Caco-2 (cell line): ENCODE results near the gene RPS14. TPM values are rescaled to one million over a fixed set of nuclear protein-coding genes. Genes with fewer than 3 reads are reported as not detected.

Source experiments
- BruUV-seq: library from RNA; stranded (reverse); fragments of 400-500 nt; replicated peaks from 2 replicates; lab custom pipeline; 2021; lab: Mats Ljungman, UMichigan
- CTCF ChIA-PET: fragments of 300-600 bp; sonication (Branson Sonifier 250); formaldehyde crosslinking; loops from one replicate; lab custom pipeline; 2022; ENCODE audit warnings: antibody characterized with exemption; lab: Charles Lee
- POLR2A ChIA-PET: fragments of 300-600 bp; sonication (Branson Sonifier 250); formaldehyde crosslinking; loops from one replicate; lab custom pipeline; 2022; ENCODE audit warnings: antibody characterized with exemption; lab: Charles Lee
- DNase-seq, 2 experiments: peaks; one replicate each; pipeline versions ENCODE4 v3.0.0 to v3.0.0-alpha.2; 2020 to 2022
- H3K27me3 ChIP-seq: replicated peaks from 2 replicates; pipeline ENCODE4 v1.6.0; 2011; ENCODE audit warnings: low read length; ENCODE audit not compliant: control insufficient read depth, insufficient read depth
- H3K36me3 ChIP-seq: 2 replicates; pipeline ENCODE4 v1.5.1; 2011; ENCODE audit warnings: low read length; ENCODE audit not compliant: control insufficient read depth, insufficient read depth
- H3K4me1 ChIP-seq: fragments of 250-450 bp; sonication (Bioruptor Pico); 2 replicates; pipeline ENCODE4 v1.5.1; 2020; ENCODE audit warnings: mild to moderate bottlenecking
- H3K4me3 ChIP-seq: 2 replicates; pipeline ENCODE4 v1.5.1; 2011; ENCODE audit warnings: low read depth, mild to moderate bottlenecking, control low read depth, low read length
- H3K9me3 ChIP-seq: fragments of 250-450 bp; sonication (Bioruptor Pico); 2 replicates; pipeline ENCODE4 v1.5.1; 2020; ENCODE audit warnings: mild to moderate bottlenecking, moderate library complexity
- H3K27ac Mint-ChIP-seq: one replicate; pipeline ENCODE4 v1.8.0; 2022; ENCODE audit warnings: mixed read lengths; ENCODE audit not compliant: unreplicated experiment
- H3K27me3 Mint-ChIP-seq: one replicate; pipeline ENCODE4 v1.8.0; 2022; ENCODE audit warnings: mixed read lengths; ENCODE audit not compliant: insufficient read depth, unreplicated experiment
- H3K36me3 Mint-ChIP-seq: one replicate; pipeline ENCODE4 v1.8.0; 2022; ENCODE audit warnings: mild to moderate bottlenecking, mixed read lengths; ENCODE audit not compliant: insufficient read depth, unreplicated experiment
- H3K4me1 Mint-ChIP-seq: one replicate; pipeline ENCODE4 v1.8.0; 2022; ENCODE audit warnings: low read depth, mixed read lengths; ENCODE audit not compliant: unreplicated experiment
- H3K4me3 Mint-ChIP-seq: one replicate; pipeline ENCODE4 v1.8.0; 2022; ENCODE audit warnings: mild to moderate bottlenecking, moderate library complexity, mixed read lengths; ENCODE audit not compliant: unreplicated experiment
- H3K9me3 Mint-ChIP-seq: one replicate; pipeline ENCODE4 v1.8.0; 2022; ENCODE audit warnings: mixed read lengths; ENCODE audit not compliant: unreplicated experiment
- intact Hi-C: fragments of 100-400 bp; cut with micrococcal nuclease; formaldehyde crosslinking; loops from one replicate; pipeline ENCODE4 v1.10.0; 2022; ENCODE audit not compliant: unreplicated experiment
- total RNA-seq: library from RNA; stranded (reverse); gene quantifications from 2 replicates; pipeline ENCODE4 v1.2.3, GENCODE V29; 2022
- TF ChIP-seq, protein P1 (sequence below), 2 experiments: fragments of 200-600 bp in 1 of 2; IDR thresholded peaks; 1 replicate in 1 of 2; 2 replicates in 1 of 2; pipeline versions ENCODE4 v1.5.1 to v1.8.0; 2011 to 2022; ENCODE audit warnings: antibody characterized with exemption in 1 of 2, control low read depth in 1 of 2, inconsistent platforms in 1 of 2, low read depth in 1 of 2, low read length in 1 of 2, mild to moderate bottlenecking in 1 of 2, moderate library complexity in 1 of 2; ENCODE audit not compliant: insufficient read depth in 1 of 2, severe bottlenecking in 1 of 2, unreplicated experiment in 1 of 2

RPS14 gene
- total RNA-seq, 1 experiment from 2014 or later: 2,300 TPM

- Histone ChIP-seq H3K36me3 (no peaks in the 10 kb centered on the region), H3K9me3 (no peaks in the 10 kb centered on the region), H3K4me1 (peaks cover 6% of the 10 kb centered on the region), H3K4me3 (no peak overlapping the region), H3K27me3 (no peaks in the 10 kb centered on the region)
- CTCF ChIA-PET: interaction anchor here (0.5 to 1.2 kb wide), 3 partner anchors 12 to 63 kb away, joined by 3 to 9 read pairs (median 3); no protein-coding TSS in a partner anchor
- Mint-ChIP-seq H3K9me3 (no peaks in the 10 kb centered on the region), H3K27me3 (no peaks in the 10 kb centered on the region), H3K4me3 (no peak overlapping the region), H3K4me1 (peaks cover 7% of the 10 kb centered on the region), H3K27ac (peak overlapping the region; percentile 60), H3K36me3 (peaks cover 13% of the 10 kb centered on the region)
- TF ChIP-seq, protein P1, sequence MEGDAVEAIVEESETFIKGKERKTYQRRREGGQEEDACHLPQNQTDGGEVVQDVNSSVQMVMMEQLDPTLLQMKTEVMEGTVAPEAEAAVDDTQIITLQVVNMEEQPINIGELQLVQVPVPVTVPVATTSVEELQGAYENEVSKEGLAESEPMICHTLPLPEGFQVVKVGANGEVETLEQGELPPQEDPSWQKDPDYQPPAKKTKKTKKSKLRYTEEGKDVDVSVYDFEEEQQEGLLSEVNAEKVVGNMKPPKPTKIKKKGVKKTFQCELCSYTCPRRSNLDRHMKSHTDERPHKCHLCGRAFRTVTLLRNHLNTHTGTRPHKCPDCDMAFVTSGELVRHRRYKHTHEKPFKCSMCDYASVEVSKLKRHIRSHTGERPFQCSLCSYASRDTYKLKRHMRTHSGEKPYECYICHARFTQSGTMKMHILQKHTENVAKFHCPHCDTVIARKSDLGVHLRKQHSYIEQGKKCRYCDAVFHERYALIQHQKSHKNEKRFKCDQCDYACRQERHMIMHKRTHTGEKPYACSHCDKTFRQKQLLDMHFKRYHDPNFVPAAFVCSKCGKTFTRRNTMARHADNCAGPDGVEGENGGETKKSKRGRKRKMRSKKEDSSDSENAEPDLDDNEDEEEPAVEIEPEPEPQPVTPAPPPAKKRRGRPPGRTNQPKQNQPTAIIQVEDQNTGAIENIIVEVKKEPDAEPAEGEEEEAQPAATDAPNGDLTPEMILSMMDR (IDR thresholded peaks at IDR 0.05; ENCODE audit: insufficient read depth in 1 of 2, low read depth in 1 of 2, low read length in 1 of 2, severe bottlenecking in 1 of 2, unreplicated experiment in 1 of 2): no peak
- no peak for DNase-seq
- intact Hi-C loops: no loop called here
- POLR2A ChIA-PET: no interaction called here
- no TSS peak for BruUV-seq
Measured at GRCh38 chr5:150411245-150411979, 38.1 kb downstream of the RPS14 start.

- Histone ChIP-seq H3K4me3 (no peak overlapping the region), H3K4me1 (peaks cover 6% of the 10 kb centered on the region), H3K27me3 (no peaks in the 10 kb centered on the region), H3K36me3 (no peaks in the 10 kb centered on the region), H3K9me3 (no peaks in the 10 kb centered on the region)
- no TSS peak for BruUV-seq
- peaks cover 18% of the 10 kb centered on the region for H3K36me3 Mint-ChIP-seq
- TF ChIP-seq, protein P1 (IDR thresholded peaks at IDR 0.05; ENCODE audit: insufficient read depth in 1 of 2, low read depth in 1 of 2, low read length in 1 of 2, severe bottlenecking in 1 of 2, unreplicated experiment in 1 of 2): no peak
- intact Hi-C loops: no loop called here
- peak overlapping the region; percentile 60 for H3K4me3 Mint-ChIP-seq
- H3K9me3 Mint-ChIP-seq: no peaks in the 10 kb centered on the region
- peak; percentile 65 to 69 for DNase-seq
- ChIA-PET POLR2A (interaction anchor here (0.6 kb wide), 2 partner anchors 18 to 247 kb away, joined by 5 to 7 read pairs; no protein-coding TSS in a partner anchor), CTCF (interaction anchor here (0.5 to 1.2 kb wide), 6 partner anchors 9 to 305 kb away, joined by 3 to 9 read pairs (median 4); no protein-coding TSS in a partner anchor)
- H3K27ac Mint-ChIP-seq: peak overlapping the region; percentile 60
- H3K27me3 Mint-ChIP-seq: no peaks in the 10 kb centered on the region
- H3K4me1 Mint-ChIP-seq: peaks cover 7% of the 10 kb centered on the region
Measured at GRCh38 chr5:150410524-150411244, 38.9 kb downstream of the RPS14 start.
